ENCODE measurements around the gene GSX2. TPM values are rescaled to one million over a fixed set of nuclear protein-coding genes. Genes with fewer than 3 reads are reported as not detected.
"Not testable (repeated sequence)": the region's sequence is repeated elsewhere in the genome, so short reads cannot be mapped to it uniquely, and the experiment has no call there.

Gene GSX2
- total and polyA plus RNA-seq, 2 donors (not counting 1 experiment from before 2014, with no cell fraction given) = 0.05 to 0.33 TPM

GRCh38 chr4:54116246-54116645, 16.3 kb downstream of the GSX2 start:
- H3K4me3 ChIP-seq (replicated peaks in 1 of 4; ENCODE audit: control extremely low read depth in 1 of 4, insufficient read depth in 1 of 4, low read depth in 3 of 4, low read length in 4 of 4); H2AFZ ChIP-seq (ENCODE audit: low read length); H3K9ac ChIP-seq (ENCODE audit: insufficient read depth, low read length); H3K9me3 ChIP-seq (ENCODE audit: control insufficient read depth, insufficient read depth, low read depth, low read length); H3K27ac ChIP-seq (ENCODE audit: insufficient read depth, low read length); DNase-seq (ENCODE audit: low read depth in 2 of 2); H3K4me2 ChIP-seq (ENCODE audit: extremely low read depth, insufficient read depth, low read length); H3K4me1 ChIP-seq (ENCODE audit: control insufficient read depth, extremely low read depth, insufficient read depth, low read length); H3K27me3 ChIP-seq (ENCODE audit: control insufficient read depth, insufficient read depth, low read length); H3K79me2 ChIP-seq (ENCODE audit: control insufficient read depth, insufficient read depth, low read length); H3K36me3 ChIP-seq (ENCODE audit: control insufficient read depth, insufficient read depth, low read length); H4K20me1 ChIP-seq (ENCODE audit: control insufficient read depth, extremely low read depth, insufficient read depth, low read length): not testable (repeated sequence)

DNA sequence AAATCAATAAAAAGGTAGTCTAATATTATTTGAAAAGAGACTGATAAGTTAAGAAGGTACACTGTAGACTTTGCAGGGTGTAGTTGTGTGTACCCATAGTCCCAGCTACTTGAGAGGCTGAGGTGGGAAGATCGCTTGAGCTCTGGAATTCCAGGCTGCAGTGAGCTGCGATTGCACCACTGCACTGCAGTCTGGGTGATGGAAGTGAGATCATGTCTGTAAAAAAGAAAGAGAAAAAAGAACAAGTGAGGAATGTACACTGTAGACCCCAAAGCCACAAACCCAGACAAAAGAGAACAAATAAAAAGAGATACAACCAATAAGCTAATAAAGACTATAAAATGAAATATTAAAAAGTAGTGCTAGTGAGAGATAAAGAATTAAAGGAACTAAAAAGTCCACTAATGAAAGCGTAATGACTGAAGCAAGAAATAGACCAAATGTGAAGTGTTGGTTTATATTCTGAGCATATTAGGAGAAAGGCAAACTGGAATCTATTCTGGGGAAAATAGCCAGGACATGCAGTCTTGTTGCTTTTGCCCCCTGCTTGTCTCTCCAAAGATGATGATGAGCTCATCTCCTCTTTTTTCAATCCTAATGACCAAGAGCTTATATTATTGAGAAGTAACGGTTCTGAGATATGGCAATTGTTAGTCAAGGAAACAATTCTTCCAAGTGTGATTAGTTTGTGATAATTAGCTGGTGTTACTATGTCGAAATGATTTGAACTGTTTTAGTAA, 19.1 kb downstream of the GSX2 start:
- Histone ChIP-seq H3K9me3 (ENCODE audit: control insufficient read depth, insufficient read depth, low read depth, low read length) (no peaks in the 10 kb centered on the region), H3K27me3 (ENCODE audit: control insufficient read depth, insufficient read depth, low read length) (no peaks in the 10 kb centered on the region), H3K9ac (ENCODE audit: insufficient read depth, low read length) (no peak overlapping the region), H3K36me3 (ENCODE audit: control insufficient read depth, insufficient read depth, low read length) (no peaks in the 10 kb centered on the region), H3K27ac (ENCODE audit: insufficient read depth, low read length) (no peak overlapping the region), H3K4me2 (ENCODE audit: extremely low read depth, insufficient read depth, low read length) (no peak overlapping the region), H3K79me2 (ENCODE audit: control insufficient read depth, insufficient read depth, low read length) (no peaks in the 10 kb centered on the region), H3K4me3 (replicated peaks in 1 of 4; ENCODE audit: control extremely low read depth in 1 of 4, insufficient read depth in 1 of 4, low read depth in 3 of 4, low read length in 4 of 4) (no peak overlapping the region), H3K4me1 (ENCODE audit: control insufficient read depth, extremely low read depth, insufficient read depth, low read length) (no peaks in the 10 kb centered on the region), H2AFZ (ENCODE audit: low read length) (no peak overlapping the region), H4K20me1 (ENCODE audit: control insufficient read depth, extremely low read depth, insufficient read depth, low read length) (no peaks in the 10 kb centered on the region)
- TF ChIP-seq EZH2 (IDR thresholded peaks at IDR 0.05; ENCODE audit: low read length, missing control alignments) = no peak
- TF ChIP-seq CTCF (conservative IDR thresholded peaks at IDR 0.05 in 1 of 2, IDR thresholded peaks at IDR 0.05 in 1 of 2; ENCODE audit: low read depth in 1 of 2, low read length in 2 of 2) = no peak
- peak in 1 of 2 donors; percentile 31 for DNase-seq (ENCODE audit: low read depth in 2 of 2)

DNA sequence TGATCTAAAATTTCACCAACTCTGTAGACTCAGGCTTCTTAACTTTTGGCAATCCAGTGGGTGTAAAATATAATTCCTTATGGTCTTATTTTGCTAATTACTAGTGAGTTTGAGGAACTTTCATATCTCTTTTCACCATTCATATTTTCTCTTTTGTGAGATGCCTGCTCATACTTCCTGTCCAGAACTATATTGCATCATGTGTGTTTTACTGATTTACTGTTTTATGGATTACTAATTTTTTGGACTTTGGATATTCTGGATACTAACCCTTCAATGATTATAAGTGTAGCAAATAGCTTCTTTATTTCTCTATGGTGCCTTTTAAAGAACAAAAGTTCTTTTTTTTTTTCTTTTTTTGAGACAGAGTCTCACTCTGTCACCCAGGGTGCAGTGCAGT, 20.6 kb downstream of the GSX2 start:
- H3K79me2 ChIP-seq (ENCODE audit: control insufficient read depth, insufficient read depth, low read length) = no peaks in the 10 kb centered on the region
- H3K27me3 ChIP-seq (ENCODE audit: control insufficient read depth, insufficient read depth, low read length) = no peaks in the 10 kb centered on the region
- no peak overlapping the region for H3K9ac ChIP-seq (ENCODE audit: insufficient read depth, low read length)
- H3K27ac ChIP-seq (ENCODE audit: insufficient read depth, low read length) = no peak overlapping the region
- H2AFZ ChIP-seq (ENCODE audit: low read length) = no peak overlapping the region
- no peaks in the 10 kb centered on the region for H4K20me1 ChIP-seq (ENCODE audit: control insufficient read depth, extremely low read depth, insufficient read depth, low read length)
- no peak overlapping the region for H3K4me3 ChIP-seq (replicated peaks in 1 of 4; ENCODE audit: control extremely low read depth in 1 of 4, insufficient read depth in 1 of 4, low read depth in 3 of 4, low read length in 4 of 4)
- no peak for TF ChIP-seq CTCF (conservative IDR thresholded peaks at IDR 0.05 in 1 of 2, IDR thresholded peaks at IDR 0.05 in 1 of 2; ENCODE audit: low read depth in 1 of 2, low read length in 2 of 2)
- TF ChIP-seq EZH2 (IDR thresholded peaks at IDR 0.05; ENCODE audit: low read length, missing control alignments) = no peak
- H3K36me3 ChIP-seq (ENCODE audit: control insufficient read depth, insufficient read depth, low read length) = no peaks in the 10 kb centered on the region
- no peak overlapping the region for H3K4me2 ChIP-seq (ENCODE audit: extremely low read depth, insufficient read depth, low read length)
- no peaks in the 10 kb centered on the region for H3K4me1 ChIP-seq (ENCODE audit: control insufficient read depth, extremely low read depth, insufficient read depth, low read length)
- DNase-seq (ENCODE audit: low read depth in 2 of 2) = no peak
- no peaks in the 10 kb centered on the region for H3K9me3 ChIP-seq (ENCODE audit: control insufficient read depth, insufficient read depth, low read depth, low read length)

All from fibroblast of lung (primary cell).